HG02938 (cell line): ENCODE data around the gene CDHR2.

Experiments used
- ATAC-seq: cut with Tn5 transposase; IDR thresholded peaks from one replicate; pipeline ENCODE4 v1.9.1; 2021; ENCODE audit warnings: mild to moderate bottlenecking, moderate library complexity; ENCODE audit not compliant: unreplicated experiment

The CDHR2 gene

GRCh38 chr5:176636426-176636825, 87.3 kb downstream of the CDHR2 start:
- no peak for ATAC-seq

DNA sequence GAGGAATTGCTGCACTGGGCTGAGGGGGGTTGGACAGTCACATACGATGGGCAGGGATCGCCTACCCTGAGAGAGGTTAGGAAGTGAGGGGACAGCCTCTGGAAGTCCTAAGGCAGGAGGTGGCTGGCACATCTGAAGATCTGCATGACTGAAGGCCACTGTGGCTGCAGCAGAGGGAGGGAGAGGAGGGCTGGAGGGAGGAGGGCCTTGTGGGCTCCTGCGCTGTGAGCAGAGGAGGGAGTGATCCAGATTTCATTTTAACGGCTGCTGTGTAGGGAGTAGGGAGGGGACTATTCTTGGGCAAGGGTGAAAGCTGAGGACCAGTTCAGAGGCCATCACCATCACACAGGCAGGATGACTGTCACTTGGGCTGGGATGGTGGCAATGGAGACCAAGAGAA, 88.4 kb downstream of the CDHR2 start:
- ATAC-seq, result no peak

DNA sequence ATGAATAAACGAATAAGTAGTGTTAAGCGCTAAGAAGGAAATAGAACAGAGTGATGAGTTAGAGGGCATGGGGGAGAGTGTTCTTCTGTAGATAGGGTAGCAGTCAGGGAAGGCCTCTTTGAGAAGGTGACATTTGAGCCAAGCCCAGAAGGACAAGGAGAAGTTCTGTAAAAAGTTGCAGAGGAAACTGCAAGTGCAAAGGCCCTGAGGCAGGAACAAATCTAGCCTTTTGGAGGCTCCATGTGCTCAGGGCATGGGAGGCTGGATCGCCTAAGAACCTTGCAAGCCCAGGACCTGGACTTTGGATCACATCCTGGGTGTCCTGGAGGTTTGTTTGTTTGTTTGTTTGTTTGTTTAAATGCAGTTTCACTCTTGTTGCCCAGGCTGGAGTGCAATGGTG, 89.3 kb downstream of the CDHR2 start:
- ATAC-seq, result no peak

GRCh38 chr5:176639208-176639607, 90.1 kb downstream of the CDHR2 start:
- ATAC-seq, result no peak

DNA sequence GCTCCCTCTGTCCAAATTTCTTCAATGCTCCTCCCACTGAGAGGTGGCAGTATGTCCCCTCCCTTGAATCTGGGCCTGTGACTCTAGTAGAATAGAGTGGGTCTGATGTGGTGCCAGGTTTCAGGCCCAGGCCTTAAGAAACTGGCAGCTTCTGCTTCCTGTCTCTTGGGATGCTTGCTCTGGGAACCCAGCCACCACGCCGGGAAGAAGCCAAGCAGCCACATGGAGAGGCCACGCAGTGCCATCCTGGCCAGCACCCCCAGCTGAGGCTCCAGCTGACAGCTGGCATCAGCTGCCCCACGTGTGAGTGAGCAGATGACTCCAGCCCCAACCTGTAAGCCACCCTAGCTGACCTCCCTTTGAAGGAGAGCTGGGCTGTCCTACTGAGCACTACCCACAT, 90.8 kb downstream of the CDHR2 start:
- ATAC-seq, result no peak

- no peak for ATAC-seq
Observed at GRCh38 chr5:176640616-176641015, 91.5 kb downstream of the CDHR2 start.

DNA sequence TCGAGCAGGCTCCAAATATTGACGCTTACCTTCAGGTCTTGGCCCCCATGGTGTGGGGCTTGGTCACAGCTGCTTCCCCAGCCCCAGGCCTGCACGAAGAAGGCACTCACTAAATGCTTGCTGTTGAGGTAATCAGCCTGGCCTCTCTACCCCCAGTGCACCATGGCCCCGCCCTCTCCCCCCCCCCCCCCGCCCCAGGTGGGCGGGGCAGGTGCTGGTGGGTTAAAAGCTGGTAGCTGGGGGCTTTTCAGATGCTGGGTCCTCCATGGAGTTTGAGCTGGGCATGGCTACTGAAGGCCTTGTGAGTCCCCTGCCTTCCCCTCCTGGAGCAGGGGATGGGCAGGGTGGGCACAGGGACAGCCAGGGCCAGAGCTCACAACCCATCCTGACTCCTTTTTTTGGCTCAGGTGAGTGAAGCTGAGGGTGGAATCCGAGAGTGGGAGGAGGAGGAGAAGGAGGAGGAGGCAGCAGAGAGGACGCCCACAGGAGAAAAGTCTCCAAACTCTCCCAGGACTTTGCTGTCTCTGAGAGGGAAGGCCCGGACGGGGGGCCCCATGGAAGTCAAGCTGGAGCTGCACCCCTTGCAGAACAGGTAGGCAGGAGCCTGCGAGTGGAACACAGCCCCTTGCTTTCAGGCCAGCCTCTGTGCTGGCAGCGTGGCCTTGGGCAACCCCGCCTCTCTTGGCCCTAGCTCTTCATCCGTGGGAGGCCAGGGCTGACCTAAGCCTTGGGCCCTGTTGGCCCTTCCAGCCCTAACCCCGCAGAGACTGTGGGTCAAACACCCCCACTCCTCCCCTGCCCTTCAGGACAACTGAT, 93.7 kb downstream of the CDHR2 start:
- ATAC-seq, result no peak

DNA sequence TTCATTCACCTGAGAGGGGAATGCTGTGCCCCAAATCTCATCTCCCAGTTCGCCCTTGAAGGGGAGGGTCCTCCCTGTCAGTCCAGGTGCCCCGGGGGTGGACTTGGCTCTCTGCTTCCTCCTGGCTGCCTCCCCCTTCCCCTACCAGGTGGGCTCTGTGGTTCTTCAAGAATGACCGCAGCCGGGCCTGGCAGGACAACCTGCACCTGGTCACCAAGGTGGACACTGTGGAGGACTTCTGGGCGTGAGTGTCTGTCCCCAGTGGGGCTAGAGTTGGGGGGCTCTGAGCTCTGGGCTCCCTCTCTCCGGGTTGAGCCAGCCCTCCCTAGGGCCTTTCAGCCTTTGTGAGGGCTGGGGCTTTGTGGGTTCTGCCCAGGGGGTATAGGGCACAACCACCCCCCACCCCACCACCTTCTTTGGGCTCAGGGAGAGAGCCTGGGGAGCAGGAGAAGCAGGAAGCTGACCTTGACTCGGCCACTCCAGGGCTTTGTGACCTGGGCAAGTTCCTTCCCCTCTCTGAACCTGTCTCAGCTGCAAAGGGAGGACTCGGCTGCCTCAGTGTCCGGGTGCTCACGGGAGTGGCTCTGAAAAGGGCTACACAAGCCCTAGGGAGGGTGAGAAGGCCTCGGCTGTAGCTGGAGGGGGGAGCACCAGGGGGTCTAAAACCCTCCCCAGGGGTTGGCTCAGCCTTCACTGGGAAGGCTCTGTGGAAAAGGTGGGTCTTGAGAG, 94.5 kb downstream of the CDHR2 start:
- no peak for ATAC-seq

- no peak for ATAC-seq
Observed at GRCh38 chr5:176644294-176644693, 95.2 kb downstream of the CDHR2 start.

- ATAC-seq, result no peak
Observed at GRCh38 chr5:176644878-176645670, 95.9 kb downstream of the CDHR2 start.
